Stomach (tissue), 4 donors: ENCODE data around the gene FCN2.

Source experiments
- CTCF ChIP-seq, 7 experiments: fragments of 450-650 bp in 4 of 7; fragments of 200-600 bp in 3 of 7; sonication (generic) in 3 of 7; IDR thresholded peaks; one replicate each; pipeline ENCODE4 v1.5.1; 2016 to 2019; ENCODE audit warnings: antibody characterized with exemption in 7 of 7, control low read depth in 2 of 7, mild to moderate bottlenecking in 1 of 7
- EP300 ChIP-seq: sonication (generic); formaldehyde crosslinking; IDR thresholded peaks from one replicate; pipeline ENCODE4 v1.6.1; 2017; ENCODE audit warnings: antibody characterized with exemption
- POLR2A ChIP-seq, 4 donors: fragments of 450-650 bp; IDR thresholded peaks; one replicate each; pipeline ENCODE4 v1.6.1; 2016; ENCODE audit warnings: antibody characterized with exemption in 4 of 4, control low read depth in 2 of 4, mild to moderate bottlenecking in 1 of 4, moderate library complexity in 1 of 4

DNA sequence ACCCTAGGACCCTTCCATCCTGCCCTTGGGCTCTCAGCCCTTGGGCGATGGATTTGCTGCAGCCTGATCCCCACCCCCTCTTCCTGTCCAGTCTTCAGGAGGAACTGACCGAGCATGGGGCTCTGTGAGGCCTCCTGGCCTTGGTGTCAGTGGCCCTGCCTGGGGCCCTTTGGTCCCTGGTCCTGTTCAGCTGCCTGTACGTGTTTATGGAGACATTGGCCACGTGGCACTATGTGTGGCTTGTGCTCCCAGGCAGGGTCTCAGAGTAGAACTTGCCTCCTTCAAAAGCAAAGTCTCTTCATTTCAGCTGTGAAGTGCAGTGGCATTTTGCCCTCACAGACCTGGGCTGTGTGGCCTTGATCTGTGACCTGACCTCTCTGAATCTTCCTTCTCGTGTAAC, 11.1 kb downstream of the FCN2 start:
- TF ChIP-seq CTCF (IDR thresholded peaks at IDR 0.05) (no peak), POLR2A (IDR thresholded peaks at IDR 0.05) (no peak), EP300 (no peak)
